ENCODE data around the gene MYBPC1.

DNA sequence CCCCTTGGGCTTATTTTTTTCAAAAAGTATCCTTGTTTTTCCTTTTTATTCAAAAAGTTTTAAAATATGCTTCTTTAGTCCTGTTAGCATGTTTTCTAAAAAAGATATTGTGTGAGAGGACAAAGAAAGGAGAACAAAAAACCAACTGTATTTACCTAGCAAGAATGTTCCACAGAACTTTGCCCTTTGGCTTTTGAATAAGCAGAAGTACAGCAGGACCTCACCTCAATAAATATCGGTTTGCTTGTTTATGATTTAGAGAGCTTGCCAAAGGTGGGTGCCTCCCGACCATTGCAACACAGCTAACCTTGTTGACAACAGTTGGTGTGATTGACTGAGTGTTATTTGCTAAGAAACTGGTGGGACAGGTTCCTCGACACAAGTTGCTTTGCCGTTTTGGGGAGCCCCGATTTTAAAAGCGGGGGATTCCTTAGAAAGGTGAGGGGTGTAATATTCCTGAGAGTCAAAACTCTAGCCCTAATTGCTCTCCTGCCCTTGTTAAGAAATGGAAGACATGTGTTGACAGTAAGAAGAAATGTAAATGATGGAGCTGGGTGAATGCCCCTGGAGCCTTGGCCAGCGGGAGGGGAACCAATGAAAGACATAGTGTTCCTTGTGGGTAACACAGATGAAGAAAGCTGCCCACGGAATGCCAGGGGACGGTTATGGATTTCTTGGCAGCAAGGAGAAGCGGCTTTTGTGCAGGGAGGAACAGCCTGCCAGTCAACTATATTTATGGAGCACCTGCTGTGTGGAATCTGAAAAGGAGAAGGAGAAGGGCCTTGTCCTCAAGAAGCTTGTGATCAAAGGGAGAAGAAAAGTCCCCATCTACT lies 13.7 kb downstream of the MYBPC1 start:
- TF ChIP-seq, protein P1, sequence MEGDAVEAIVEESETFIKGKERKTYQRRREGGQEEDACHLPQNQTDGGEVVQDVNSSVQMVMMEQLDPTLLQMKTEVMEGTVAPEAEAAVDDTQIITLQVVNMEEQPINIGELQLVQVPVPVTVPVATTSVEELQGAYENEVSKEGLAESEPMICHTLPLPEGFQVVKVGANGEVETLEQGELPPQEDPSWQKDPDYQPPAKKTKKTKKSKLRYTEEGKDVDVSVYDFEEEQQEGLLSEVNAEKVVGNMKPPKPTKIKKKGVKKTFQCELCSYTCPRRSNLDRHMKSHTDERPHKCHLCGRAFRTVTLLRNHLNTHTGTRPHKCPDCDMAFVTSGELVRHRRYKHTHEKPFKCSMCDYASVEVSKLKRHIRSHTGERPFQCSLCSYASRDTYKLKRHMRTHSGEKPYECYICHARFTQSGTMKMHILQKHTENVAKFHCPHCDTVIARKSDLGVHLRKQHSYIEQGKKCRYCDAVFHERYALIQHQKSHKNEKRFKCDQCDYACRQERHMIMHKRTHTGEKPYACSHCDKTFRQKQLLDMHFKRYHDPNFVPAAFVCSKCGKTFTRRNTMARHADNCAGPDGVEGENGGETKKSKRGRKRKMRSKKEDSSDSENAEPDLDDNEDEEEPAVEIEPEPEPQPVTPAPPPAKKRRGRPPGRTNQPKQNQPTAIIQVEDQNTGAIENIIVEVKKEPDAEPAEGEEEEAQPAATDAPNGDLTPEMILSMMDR (IDR thresholded peaks at IDR 0.05 in 2 of 3, conservative IDR thresholded peaks at IDR 0.05 in 1 of 3; ENCODE audit: insufficient read depth in 2 of 3, low read depth in 1 of 3, low read length in 3 of 3), result no peak
- TF ChIP-seq ESRRB (CRISPR knock-in tag; IDR thresholded peaks at IDR 0.05; ENCODE audit: borderline replicate concordance) (no peak), NBN (IDR thresholded peaks at IDR 0.05; ENCODE audit: low read depth) (no peak)
- TF ChIP-seq, protein P2, sequence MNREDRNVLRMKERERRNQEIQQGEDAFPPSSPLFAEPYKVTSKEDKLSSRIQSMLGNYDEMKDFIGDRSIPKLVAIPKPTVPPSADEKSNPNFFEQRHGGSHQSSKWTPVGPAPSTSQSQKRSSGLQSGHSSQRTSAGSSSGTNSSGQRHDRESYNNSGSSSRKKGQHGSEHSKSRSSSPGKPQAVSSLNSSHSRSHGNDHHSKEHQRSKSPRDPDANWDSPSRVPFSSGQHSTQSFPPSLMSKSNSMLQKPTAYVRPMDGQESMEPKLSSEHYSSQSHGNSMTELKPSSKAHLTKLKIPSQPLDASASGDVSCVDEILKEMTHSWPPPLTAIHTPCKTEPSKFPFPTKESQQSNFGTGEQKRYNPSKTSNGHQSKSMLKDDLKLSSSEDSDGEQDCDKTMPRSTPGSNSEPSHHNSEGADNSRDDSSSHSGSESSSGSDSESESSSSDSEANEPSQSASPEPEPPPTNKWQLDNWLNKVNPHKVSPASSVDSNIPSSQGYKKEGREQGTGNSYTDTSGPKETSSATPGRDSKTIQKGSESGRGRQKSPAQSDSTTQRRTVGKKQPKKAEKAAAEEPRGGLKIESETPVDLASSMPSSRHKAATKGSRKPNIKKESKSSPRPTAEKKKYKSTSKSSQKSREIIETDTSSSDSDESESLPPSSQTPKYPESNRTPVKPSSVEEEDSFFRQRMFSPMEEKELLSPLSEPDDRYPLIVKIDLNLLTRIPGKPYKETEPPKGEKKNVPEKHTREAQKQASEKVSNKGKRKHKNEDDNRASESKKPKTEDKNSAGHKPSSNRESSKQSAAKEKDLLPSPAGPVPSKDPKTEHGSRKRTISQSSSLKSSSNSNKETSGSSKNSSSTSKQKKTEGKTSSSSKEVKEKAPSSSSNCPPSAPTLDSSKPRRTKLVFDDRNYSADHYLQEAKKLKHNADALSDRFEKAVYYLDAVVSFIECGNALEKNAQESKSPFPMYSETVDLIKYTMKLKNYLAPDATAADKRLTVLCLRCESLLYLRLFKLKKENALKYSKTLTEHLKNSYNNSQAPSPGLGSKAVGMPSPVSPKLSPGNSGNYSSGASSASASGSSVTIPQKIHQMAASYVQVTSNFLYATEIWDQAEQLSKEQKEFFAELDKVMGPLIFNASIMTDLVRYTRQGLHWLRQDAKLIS (CRISPR knock-in tag; IDR thresholded peaks at IDR 0.05), result no peak

Measured in K562 (cell line).